H9 (cell line): ENCODE measurements around the gene SNRNP70. TPM values are rescaled to one million over a fixed set of nuclear protein-coding genes. Genes with fewer than 3 reads are reported as not detected.
A peak's percentile ranks its signal among the peaks of the same experiment; 100 is the strongest.

Experiments used
- DNase-seq: peaks from one replicate; pipeline ENCODE4 v3.0.0-alpha.2; 2017
- H2AFZ ChIP-seq: one replicate; pipeline ENCODE4 v1.6.1; 2013; ENCODE audit warnings: mild to moderate bottlenecking, low read length, control low read depth, moderate library complexity
- H2AK5ac ChIP-seq: 2 replicates; pipeline ENCODE4 v1.6.1; 2013; ENCODE audit warnings: low read length, control low read depth, mixed read lengths; ENCODE audit not compliant: insufficient read length
- H2BK120ac ChIP-seq: one replicate; pipeline ENCODE4 v1.6.1; 2013; ENCODE audit warnings: low read depth, mild to moderate bottlenecking, low read length, control low read depth, inconsistent platforms; ENCODE audit not compliant: poor library complexity, severe bottlenecking
- H2BK12ac ChIP-seq: 2 replicates; pipeline ENCODE4 v1.6.1; 2013; ENCODE audit warnings: low read length, control low read depth, mixed read lengths, low read depth; ENCODE audit not compliant: insufficient read length
- H2BK15ac ChIP-seq: 2 replicates; pipeline ENCODE4 v1.6.1; 2013; ENCODE audit warnings: low read depth, low read length, control low read depth
- H2BK20ac ChIP-seq: one replicate; pipeline ENCODE4 v1.6.1; 2013; ENCODE audit warnings: low read depth, mild to moderate bottlenecking, low read length, control low read depth, inconsistent platforms; ENCODE audit not compliant: poor library complexity, severe bottlenecking
- H2BK5ac ChIP-seq: 2 replicates; pipeline ENCODE4 v1.6.1; 2013; ENCODE audit warnings: low read length, control low read depth, mixed read lengths; ENCODE audit not compliant: insufficient read length
- H3K14ac ChIP-seq: 2 replicates; pipeline ENCODE4 v1.6.1; 2013; ENCODE audit warnings: low read length, control low read depth; ENCODE audit not compliant: insufficient read depth
- H3K18ac ChIP-seq: 2 replicates; pipeline ENCODE4 v1.6.1; 2013; ENCODE audit warnings: low read depth, mild to moderate bottlenecking, mixed read lengths, low read length, control low read depth; ENCODE audit not compliant: insufficient read length
- H3K23ac ChIP-seq: 2 replicates; pipeline ENCODE4 v1.6.1; 2013; ENCODE audit warnings: low read length, control low read depth, mixed read lengths, low read depth; ENCODE audit not compliant: insufficient read length
- H3K23me2 ChIP-seq: 2 replicates; pipeline ENCODE4 v1.6.1; 2013; ENCODE audit warnings: low read depth, mild to moderate bottlenecking, mixed read lengths, low read length, control low read depth; ENCODE audit not compliant: insufficient read length, poor library complexity, severe bottlenecking
- H3K27ac ChIP-seq: 2 replicates; pipeline ENCODE4 v1.5.1; 2013; ENCODE audit warnings: low read length, control low read depth, mixed read lengths, low read depth; ENCODE audit not compliant: insufficient read length
- H3K27me3 ChIP-seq: 2 replicates; pipeline ENCODE4 v1.6.1; 2013; ENCODE audit warnings: low read length, control low read depth, inconsistent platforms; ENCODE audit not compliant: insufficient read depth
- H3K4ac ChIP-seq: 2 replicates; pipeline ENCODE4 v1.6.1; 2013; ENCODE audit warnings: low read depth, mild to moderate bottlenecking, control low read depth, inconsistent platforms, low read length, moderate library complexity
- H3K4me1 ChIP-seq: 2 replicates; pipeline ENCODE4 v1.6.1; 2013; ENCODE audit warnings: low read length, control low read depth, inconsistent platforms; ENCODE audit not compliant: insufficient read depth
- H3K4me2 ChIP-seq: 2 replicates; pipeline ENCODE4 v1.6.1; 2013; ENCODE audit warnings: low read length, control low read depth, mixed read lengths; ENCODE audit not compliant: insufficient read length, insufficient read depth
- H3K56ac ChIP-seq: 2 replicates; pipeline ENCODE4 v1.6.1; 2013; ENCODE audit warnings: low read depth, mild to moderate bottlenecking, mixed read lengths, low read length, control low read depth; ENCODE audit not compliant: insufficient read length
- H3K79me1 ChIP-seq: 2 replicates; pipeline ENCODE4 v1.6.1; 2013; ENCODE audit warnings: low read depth, mild to moderate bottlenecking, moderate library complexity, low read length, control low read depth, inconsistent platforms; ENCODE audit not compliant: insufficient read depth, poor library complexity, severe bottlenecking
- H3K79me2 ChIP-seq: 2 replicates; pipeline ENCODE4 v1.6.1; 2013; ENCODE audit warnings: low read length, control low read depth, inconsistent platforms; ENCODE audit not compliant: insufficient read depth
- H3K9ac ChIP-seq: 2 replicates; pipeline ENCODE4 v1.6.1; 2013; ENCODE audit warnings: low read length, control low read depth, mixed read lengths; ENCODE audit not compliant: insufficient read length; ENCODE audit errors: extremely low read depth
- H3K9me3 ChIP-seq: one replicate; pipeline ENCODE4 v1.6.1; 2013; ENCODE audit warnings: low read depth, low read length, inconsistent platforms; ENCODE audit not compliant: control insufficient read depth
- H3T11ph ChIP-seq: one replicate; pipeline ENCODE4 v1.6.1; 2013; ENCODE audit warnings: mild to moderate bottlenecking, low read length, control low read depth, inconsistent platforms
- H4K20me1 ChIP-seq: one replicate; pipeline ENCODE4 v1.6.1; 2013; ENCODE audit not compliant: control insufficient read depth, insufficient read length, insufficient read depth
- H4K5ac ChIP-seq: 2 replicates; pipeline ENCODE4 v1.6.1; 2013; ENCODE audit warnings: low read depth, mild to moderate bottlenecking, mixed read lengths, low read length, control low read depth; ENCODE audit not compliant: insufficient read length
- H4K8ac ChIP-seq: replicated peaks from 2 replicates; pipeline ENCODE4 v1.6.1; 2013; ENCODE audit warnings: low read length, control low read depth, mixed read lengths, low read depth; ENCODE audit not compliant: insufficient read length
- H4K91ac ChIP-seq: 2 replicates; pipeline ENCODE4 v1.6.1; 2013; ENCODE audit warnings: low read depth, mild to moderate bottlenecking, moderate library complexity, mixed read lengths, low read length, control low read depth; ENCODE audit not compliant: insufficient read length
- H3K27ac Mint-ChIP-seq, 3 experiments: 2 replicates in 2 of 3; 3 replicates in 1 of 3; pipeline ENCODE4 v1.8.0; 2020 to 2021; ENCODE audit warnings: mixed read lengths in 3 of 3, mild to moderate bottlenecking in 1 of 3, moderate library complexity in 1 of 3
- H3K27me3 Mint-ChIP-seq: 2 replicates; pipeline ENCODE4 v1.8.0; 2021; ENCODE audit warnings: low read depth, mild to moderate bottlenecking, moderate library complexity, mixed read lengths
- H3K36me3 Mint-ChIP-seq, 3 experiments: 2 replicates in 2 of 3; 3 replicates in 1 of 3; pipeline ENCODE4 v1.8.0; 2020 to 2021; ENCODE audit warnings: low read depth in 3 of 3, mixed read lengths in 3 of 3; ENCODE audit not compliant: insufficient read depth in 1 of 3
- H3K4me1 Mint-ChIP-seq, 2 experiments: 2 replicates each; pipeline ENCODE4 v1.8.0; 2020; ENCODE audit warnings: mixed read lengths in 2 of 2
- H3K4me3 Mint-ChIP-seq, 2 experiments: 2 replicates in 1 of 2; 3 replicates in 1 of 2; pipeline ENCODE4 v1.8.0; 2020 to 2021; ENCODE audit warnings: mild to moderate bottlenecking in 2 of 2, mixed read lengths in 2 of 2, moderate library complexity in 1 of 2
- H3K9me3 Mint-ChIP-seq, 2 experiments: 2 replicates in 1 of 2; 3 replicates in 1 of 2; pipeline ENCODE4 v1.8.0; 2020; ENCODE audit warnings: mild to moderate bottlenecking in 2 of 2, mixed read lengths in 2 of 2, moderate library complexity in 1 of 2
- WGBS: extraction: QIAGEN DNeasy Blood & Tissue Kit; methylation state at CpG from one replicate; pipeline ENCODE4 v1.1.7; 2013; ENCODE audit warnings: missing lambda C conversion rate, low lambda C conversion rate, mixed read lengths; ENCODE audit not compliant: insufficient read length; ENCODE audit errors: extremely low coverage; 5-methylcytosine and 5-hydroxymethylcytosine counted together
- total RNA-seq: library from RNA; stranded (reverse); gene quantifications from 2 replicates; pipeline ENCODE4 v1.2.1, GENCODE V29; 2021
- TF ChIP-seq, protein P1 (sequence below): fragments of 200-600 bp; sonication (generic); conservative IDR thresholded peaks from 3 replicates; pipeline ENCODE4 v1.8.0; 2021; ENCODE audit warnings: antibody characterized with exemption, mild to moderate bottlenecking

SNRNP70 gene
- total RNA-seq, 1 experiment from 2014 or later = 295 TPM

- Mint-ChIP-seq H3K36me3 (peaks cover 25 to 37% (median 36%) of the 10 kb centered on the region in 3 experiments), H3K9me3 (peaks cover 0 to 2% of the 10 kb centered on the region in 2 experiments; a peak in 2 of 5 replicates)
- no peak for DNase-seq
Observed at GRCh38 chr19:49110567-49110966, 25.3 kb downstream of the SNRNP70 start.

More at GRCh38 chr19:49110567-49110966, 25.3 kb downstream of the SNRNP70 start:
- Histone ChIP-seq H3K27me3 (no peaks in the 10 kb centered on the region), H4K20me1 (no peaks in the 10 kb centered on the region), H3K79me1 (no peaks in the 10 kb centered on the region), H3T11ph (no peak overlapping the region), H4K8ac (no peak overlapping the region), H3K9ac (no peak overlapping the region), H3K23me2 (no peaks in the 10 kb centered on the region), H2BK15ac (no peak overlapping the region), H2BK20ac (no peak overlapping the region), H4K5ac (no peak overlapping the region), H3K27ac (no peak overlapping the region), H2BK5ac (no peak overlapping the region), H3K14ac (no peak overlapping the region), H3K79me2 (no peaks in the 10 kb centered on the region), H2BK120ac (no peak overlapping the region), H3K4me2 (no peak overlapping the region), H3K4me1 (no peaks in the 10 kb centered on the region), H2AFZ (no peak overlapping the region), H3K23ac (no peak overlapping the region), H3K4ac (no peak overlapping the region), H2BK12ac (no peak overlapping the region), H3K9me3 (no peaks in the 10 kb centered on the region), H4K91ac (no peak overlapping the region), H2AK5ac (no peak overlapping the region), H3K56ac (no peak overlapping the region), H3K18ac (no peak overlapping the region)
- Mint-ChIP-seq H3K4me3 (no peak overlapping the region), H3K27me3 (peaks cover 6% of the 10 kb centered on the region), H3K4me1 (peaks cover 17 to 33% of the 10 kb centered on the region in 2 experiments), H3K27ac (peak overlapping the region in 1 of 3 experiments; percentile 75; a peak in 1 of 7 replicates)
- TF ChIP-seq, protein P1, sequence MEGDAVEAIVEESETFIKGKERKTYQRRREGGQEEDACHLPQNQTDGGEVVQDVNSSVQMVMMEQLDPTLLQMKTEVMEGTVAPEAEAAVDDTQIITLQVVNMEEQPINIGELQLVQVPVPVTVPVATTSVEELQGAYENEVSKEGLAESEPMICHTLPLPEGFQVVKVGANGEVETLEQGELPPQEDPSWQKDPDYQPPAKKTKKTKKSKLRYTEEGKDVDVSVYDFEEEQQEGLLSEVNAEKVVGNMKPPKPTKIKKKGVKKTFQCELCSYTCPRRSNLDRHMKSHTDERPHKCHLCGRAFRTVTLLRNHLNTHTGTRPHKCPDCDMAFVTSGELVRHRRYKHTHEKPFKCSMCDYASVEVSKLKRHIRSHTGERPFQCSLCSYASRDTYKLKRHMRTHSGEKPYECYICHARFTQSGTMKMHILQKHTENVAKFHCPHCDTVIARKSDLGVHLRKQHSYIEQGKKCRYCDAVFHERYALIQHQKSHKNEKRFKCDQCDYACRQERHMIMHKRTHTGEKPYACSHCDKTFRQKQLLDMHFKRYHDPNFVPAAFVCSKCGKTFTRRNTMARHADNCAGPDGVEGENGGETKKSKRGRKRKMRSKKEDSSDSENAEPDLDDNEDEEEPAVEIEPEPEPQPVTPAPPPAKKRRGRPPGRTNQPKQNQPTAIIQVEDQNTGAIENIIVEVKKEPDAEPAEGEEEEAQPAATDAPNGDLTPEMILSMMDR = no peak
- WGBS = no CpG with 5 or more reads among the region's 3 CpGs
